Daoy (cell line): ENCODE results near the gene REPS2. TPM values are rescaled to one million over a fixed set of nuclear protein-coding genes. Genes with fewer than 3 reads are reported as not detected.

Experiments
- DNase-seq: peaks from one replicate; pipeline ENCODE4 v3.0.0-alpha.2; 2015; ENCODE audit warnings: low read depth
- total RNA-seq: library from RNA; depleted of rRNA; stranded (reverse); fragments of >200 nt; shearing (Covaris generic); gene quantifications from 2 replicates; pipeline ENCODE4 v1.2.3, GENCODE V29; 2014

The REPS2 gene
- total RNA-seq, 1 experiment from 2014 or later, result 0.97 TPM

DNA sequence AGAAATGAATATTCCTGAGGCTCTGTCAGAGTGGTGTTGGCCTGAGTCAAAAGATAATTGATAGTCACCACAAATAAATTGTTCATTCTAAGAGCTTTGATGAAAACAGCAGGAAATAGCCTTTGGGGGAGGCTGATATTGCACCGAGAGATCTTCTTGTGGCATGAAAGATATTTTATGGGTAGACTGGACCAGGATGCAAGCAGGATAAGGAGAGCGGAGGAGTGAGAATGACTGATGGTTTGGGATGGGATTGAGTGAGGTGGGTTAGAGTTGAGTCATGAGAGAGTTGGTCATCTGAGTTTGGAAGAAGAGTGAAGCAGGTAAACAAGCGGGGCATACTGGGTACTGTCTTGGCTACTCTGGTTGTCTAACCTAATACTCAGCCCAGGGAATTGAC lies 88.7 kb downstream of the REPS2 start:
- DNase-seq, result no peak

DNA sequence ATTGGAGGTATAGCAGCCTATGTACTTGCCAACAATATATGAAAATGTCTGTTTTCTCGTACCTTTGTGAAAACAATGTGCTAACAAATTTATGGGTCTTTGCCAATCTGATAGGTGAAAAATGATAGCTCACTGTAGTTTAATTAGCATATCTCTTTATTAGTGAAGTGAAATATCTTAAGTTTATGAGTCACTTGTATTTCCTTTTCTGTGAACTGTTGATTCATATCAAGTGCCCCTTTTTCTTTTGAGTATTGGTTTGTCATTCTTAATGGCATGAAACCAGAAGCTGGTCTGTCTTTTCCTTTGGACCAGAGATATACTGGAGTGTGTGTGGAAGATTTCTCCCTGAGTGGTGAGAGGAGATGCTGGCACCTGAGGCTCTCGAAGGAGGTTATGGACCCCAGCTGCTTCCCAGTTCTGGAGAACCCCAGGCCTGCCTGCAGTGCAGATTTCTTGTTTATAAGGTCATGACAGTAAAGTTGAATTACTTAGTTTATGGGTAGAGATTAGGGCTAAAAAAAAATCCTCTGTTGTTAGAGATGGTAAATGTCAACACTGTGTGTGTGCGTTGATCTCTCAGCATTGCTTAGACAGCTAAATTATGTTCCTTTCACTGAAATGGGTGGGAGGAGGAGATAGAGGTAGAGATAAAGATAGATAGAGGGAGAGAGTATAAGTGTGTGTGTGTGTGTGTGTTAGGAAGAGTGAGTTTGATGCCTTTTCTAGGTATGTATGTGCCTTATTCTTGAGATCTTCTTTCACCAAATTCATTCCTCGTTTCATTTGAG lies 89.9 kb downstream of the REPS2 start:
- DNase-seq, result no peak

DNA sequence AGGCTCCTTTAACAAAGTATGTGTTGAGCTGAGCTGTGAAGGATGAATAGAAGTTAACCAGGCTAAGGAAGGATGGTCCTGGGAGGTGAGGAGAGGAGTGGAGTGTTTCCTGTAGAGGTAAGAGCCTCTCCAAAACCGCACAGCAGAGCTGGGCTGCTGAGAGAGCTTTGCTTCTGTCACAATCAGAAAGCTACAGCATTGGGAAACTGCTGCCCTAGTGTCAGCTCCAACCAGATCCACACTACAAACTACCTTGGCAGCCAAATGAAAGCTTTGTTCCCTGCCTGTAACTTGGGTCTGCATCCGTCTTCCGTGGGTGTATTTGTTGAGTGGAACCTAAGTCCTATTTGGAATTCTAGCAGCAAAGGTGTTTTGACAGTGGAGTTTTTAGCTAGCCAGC lies 91.8 kb downstream of the REPS2 start:
- no peak for DNase-seq

DNA sequence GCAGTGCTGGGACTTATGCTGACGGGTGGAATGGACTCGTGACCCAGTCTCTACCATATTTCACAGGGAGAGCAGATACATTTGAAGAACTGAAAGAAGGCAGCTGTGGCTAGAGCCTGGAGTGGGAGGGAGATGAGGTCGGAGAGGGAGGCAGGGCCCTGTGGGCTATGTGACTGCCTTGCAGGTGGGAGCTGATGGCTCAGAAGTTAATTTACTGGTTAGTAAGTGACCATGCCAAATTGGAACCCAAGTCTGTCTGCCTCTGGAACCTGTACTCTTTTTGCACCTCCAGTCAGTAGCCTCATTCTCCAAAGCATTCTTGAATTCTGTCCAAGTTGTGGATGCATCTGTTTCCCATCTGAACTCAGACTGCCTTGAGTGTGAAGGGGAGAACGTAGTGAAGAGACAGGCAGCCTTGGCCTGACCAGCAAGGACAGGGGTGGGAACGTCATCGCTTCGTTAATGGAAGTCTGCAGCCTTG lies 92.3 kb downstream of the REPS2 start:
- DNase-seq, result no peak

DNA sequence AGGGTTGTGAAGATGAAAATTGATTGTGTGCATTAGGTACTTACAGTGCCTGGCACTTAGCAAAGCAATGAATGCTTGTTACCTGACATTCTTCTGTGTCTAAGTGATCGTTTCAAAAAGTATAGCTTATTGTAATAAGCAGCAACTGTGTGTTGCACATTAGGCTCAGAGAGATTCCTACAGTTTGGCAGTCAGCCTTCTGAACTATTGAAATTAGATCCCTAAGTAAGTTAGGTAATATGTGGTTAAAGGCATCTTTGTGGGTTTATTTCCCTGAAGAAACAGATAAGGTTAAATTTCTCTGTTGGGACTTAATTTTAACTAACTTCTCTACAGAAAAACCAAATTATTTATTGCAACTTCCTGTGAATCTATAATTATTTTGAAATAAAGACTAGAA lies 93.4 kb downstream of the REPS2 start:
- no peak for DNase-seq

DNA sequence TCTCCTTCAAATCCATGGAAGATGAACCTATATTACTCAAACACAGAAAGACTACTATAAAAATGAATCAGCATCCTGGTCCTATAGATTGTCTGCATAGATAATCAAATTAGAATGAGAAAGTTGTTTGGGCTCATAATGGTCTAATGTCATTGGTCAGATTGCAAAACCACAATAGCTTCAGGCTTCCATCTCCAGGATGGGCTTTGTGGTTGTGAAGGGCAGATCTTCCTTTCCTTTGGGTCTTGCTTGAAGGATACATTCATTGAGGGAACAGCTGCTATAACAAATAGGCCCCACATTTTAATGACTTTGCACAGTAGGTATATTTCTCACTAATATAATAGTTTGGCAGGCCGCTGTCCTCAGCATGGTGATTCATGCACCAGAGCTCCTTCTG lies 94.3 kb downstream of the REPS2 start:
- DNase-seq, result no peak

DNA sequence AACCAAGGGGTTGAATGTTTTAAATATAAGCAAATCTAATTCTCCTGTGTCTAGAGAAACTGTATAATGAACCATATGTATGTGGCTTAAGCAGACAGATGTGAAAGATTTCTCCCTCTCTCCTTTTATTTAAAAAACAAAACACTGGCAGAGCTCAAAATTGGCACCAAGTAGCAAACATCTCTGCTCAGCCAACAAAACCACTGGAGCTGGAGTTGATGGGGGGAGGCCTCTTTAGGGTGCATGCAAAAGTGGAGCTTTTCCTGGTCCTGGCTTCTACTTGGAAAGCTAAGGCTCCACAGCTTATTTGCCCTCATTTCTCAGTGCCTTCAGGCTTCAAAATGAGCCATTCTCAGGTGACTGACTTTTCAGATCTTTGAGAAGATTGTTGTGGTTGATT lies 95.6 kb downstream of the REPS2 start:
- no peak for DNase-seq

DNA sequence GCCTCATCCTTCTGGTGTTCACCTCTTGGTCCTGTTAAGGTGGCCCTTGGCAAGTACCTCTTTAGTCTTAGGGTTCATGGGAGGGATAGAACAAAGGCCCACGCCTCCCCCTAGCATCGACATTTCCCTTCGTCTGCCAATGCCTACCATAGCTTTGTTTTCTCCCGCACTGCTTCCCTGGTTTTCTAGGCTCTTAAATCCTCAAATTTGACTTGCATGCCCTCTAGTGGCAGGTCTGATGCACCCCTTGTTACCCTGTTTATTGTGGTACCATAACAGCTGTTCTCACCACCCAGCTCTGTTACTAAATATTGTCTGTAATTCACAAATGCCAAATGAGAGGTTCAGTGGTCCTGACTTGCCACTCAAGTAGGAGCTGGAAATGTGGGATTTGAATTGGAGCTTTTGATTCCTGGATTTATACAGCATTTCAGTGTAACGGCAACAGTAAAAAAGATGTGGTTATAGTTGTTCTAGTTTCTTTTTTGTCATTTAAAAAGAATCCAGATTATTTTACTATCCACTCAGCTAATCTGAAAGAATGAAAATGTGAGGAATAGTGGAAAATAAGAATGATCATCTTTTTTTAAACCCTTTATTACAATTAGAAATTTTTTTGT lies 100.1 kb downstream of the REPS2 start:
- peak; percentile 53 for DNase-seq

DNA sequence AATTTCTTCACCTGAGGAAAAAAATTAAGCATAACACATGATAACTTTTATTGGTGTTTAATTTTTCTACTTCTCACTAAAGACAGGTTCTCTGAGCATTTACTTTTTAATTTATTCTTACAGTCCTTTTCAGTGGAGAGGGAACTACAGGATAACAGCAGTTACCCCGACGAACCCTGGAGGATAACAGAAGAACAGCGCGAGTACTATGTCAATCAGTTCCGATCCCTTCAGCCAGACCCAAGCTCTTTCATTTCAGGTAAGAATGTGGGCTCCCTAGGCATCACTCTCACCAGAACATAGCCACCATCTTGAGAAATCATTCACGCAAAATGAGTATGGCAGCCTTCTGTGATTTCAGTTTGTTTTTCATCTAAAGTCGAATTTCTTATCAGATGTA lies 100.8 kb downstream of the REPS2 start:
- DNase-seq, result no peak

DNA sequence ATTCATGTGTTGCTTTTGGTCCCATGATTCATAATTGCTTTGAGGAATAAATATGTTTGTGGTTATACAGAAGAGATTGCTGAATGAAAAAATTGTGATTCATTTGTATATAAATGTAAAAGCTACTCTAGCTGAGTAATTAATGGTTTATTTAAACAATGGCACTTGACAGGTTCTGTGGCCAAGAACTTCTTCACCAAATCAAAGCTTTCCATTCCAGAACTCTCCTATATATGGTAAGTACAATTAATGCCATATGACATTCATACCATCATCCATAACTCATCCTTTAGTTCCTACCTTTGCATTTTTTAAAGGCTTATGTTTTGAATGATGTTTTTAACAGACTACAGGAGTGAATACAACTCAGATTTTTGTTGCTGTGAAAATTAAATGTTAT lies 105.8 kb downstream of the REPS2 start:
- no peak for DNase-seq

DNA sequence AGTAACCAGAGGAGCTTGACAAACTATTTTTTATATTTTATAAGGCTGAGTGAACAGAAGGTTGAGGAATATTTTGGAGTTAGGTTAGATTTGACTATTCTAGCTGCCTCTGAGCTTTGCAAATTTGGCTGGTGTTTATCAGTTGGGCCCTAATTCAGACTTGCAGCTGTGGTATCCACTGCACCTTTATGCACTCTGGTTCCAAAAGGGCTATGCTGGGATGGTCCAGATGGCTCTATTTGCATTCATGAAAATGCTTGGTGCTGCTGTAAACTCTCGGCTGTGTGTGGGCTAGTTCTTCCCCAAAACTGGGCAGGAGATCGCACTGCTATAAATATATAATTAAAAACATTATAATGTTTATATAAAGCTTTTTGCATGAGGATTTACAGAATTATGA lies 106.3 kb downstream of the REPS2 start:
- no peak for DNase-seq

DNA sequence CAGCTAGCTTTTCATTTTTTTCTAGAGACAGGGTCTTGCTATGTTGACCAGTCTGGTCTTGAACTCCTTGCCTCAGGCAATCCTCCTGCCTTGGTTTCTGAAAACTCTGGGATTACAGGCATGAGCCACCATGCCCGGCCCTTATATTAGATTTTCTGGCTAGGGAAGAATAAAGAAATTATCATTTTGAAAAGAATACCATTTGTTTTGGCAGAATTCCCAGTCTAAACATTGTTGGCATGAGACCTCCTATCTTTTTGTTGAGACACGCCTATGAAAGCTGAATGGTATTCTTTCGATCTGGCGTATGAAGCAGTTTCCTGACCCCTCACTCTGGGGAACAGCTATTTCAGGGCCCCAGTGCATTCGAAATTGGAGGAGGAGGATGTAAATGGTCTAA lies 107.0 kb downstream of the REPS2 start:
- DNase-seq, result no peak

DNA sequence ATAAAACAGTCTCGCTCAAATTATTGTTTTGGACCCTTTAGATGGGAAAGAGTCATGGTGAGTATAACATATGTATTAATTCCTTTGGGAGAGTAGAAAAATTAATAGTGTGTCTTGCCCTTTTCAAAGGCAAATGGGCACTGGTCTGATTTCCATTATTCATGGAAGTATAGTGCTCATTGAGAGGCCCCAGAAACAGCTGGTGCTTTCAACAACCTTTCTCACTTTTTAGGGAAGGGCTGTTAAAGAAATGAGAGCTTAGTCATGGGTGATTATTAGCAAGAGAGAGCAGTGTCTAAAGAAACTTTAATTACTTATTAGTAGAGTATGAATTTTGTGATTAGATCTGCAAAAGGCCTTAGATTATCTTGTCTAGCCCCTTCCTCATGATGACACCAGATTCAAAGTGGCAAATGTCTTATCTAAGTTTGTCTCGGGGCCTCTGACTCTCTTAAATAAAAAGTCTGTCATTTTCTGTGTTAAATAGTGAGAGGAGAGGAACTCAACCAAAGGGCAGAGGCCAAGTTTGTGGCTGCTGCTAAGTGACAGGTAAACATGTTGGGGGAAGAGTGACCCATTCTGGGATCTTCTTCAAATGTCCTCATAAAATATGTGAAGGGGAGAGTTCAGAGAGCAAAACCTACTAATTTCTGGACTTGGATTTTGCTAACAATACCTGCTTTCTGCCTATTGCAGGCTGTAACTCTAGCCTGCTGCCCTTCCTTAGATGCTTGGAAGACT lies 110.6 kb downstream of the REPS2 start:
- DNase-seq, result no peak

DNA sequence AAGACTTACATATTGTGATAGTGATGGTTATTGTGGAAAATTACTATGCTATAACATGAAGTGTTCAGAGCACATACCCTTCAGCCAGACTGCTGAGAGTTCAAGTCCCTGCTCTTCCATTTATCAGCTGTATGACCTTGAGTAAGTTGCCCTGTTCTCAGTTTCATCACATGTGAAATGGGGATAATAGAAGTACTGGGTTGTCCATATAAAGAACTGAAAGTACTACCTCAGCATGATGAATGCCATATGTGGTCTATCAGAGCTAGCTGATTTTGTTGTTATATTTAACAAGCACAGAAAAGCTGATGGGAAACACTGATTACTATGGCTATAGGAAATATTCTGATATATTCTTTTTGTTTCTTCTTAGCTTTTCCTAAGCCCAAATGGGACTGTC lies 115.6 kb downstream of the REPS2 start:
- DNase-seq, result no peak

DNA sequence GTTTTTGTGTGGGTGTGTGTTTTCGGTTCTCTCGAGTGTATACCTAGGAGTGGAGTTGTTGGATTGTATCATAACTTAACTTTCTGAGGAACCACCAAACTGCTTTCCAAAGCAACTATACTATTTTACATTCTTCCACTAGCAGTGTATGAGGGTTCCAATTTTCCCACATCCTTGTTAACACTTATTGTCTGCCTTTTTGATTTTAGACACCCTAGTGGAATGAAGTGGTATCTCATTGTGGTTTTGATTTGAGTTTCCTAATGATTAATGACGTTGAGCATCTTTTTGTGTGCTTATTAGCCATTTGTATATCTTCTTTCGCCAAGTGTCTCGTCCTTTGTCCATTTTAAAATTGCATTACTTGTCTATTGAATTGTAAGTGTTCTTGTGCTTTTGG lies 118.6 kb downstream of the REPS2 start:
- no peak for DNase-seq

DNA sequence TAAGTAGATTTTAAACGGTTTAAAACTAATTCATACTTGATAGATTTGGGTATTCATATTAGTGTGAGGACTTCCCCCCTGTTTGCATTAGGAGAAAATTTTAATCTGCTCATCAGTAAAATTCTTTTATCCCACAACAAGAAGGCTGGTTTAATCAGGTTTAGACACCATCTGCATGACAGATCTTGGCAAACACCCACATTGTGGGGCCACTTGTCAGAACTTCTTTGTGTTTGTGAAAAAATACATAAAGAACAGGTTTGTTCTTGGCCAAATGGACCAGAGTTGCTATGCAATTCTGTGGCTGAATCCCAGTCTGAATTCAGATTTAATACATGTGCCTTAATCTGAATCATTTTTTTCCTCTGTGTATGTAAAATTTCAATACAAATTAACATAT lies 121.1 kb downstream of the REPS2 start:
- DNase-seq, result no peak

DNA sequence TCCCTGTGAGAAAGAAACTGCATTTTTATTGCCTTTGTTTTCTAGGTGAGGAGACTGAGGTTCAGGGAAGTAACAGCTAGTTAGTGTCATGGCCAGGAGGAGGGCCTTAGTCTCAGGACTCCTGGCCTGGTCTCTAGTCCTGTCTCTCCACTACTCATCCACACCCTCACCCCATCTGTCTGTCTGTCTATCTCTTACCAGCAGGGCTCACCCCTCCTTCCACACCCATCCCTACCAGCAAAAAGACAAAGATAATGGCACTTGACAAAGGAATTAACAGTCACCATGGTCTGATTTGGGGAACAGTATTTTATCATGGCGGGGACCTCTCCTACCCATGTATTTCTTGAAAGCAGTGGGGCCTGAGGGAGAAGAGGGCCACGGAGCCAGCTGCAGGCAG lies 125.8 kb downstream of the REPS2 start:
- no peak for DNase-seq

DNA sequence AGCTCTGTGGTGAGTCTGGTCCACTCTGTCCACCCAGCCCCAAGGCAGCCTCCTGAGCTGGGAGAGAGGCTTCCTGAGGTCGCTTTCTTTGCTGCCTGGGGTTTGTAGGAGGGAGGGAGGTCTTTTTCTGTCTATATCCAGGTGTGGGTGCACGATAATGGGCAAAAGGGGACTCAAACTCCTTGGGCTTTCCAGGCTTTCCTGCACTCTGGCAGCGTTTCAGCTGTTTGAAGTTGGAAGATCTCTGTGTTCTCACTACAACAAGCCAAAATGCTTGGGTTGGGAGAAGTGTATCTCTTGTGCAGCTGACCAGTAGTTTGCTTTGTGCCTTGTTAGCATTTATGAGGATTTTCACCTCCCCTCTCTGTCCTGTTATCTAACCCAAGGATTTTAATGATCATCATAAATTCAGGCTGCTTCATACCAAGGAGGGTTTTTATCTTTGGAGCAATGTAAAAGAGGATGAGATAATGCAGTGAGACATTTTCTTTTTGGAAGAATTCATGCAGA lies 126.3 kb downstream of the REPS2 start:
- DNase-seq, result no peak

DNA sequence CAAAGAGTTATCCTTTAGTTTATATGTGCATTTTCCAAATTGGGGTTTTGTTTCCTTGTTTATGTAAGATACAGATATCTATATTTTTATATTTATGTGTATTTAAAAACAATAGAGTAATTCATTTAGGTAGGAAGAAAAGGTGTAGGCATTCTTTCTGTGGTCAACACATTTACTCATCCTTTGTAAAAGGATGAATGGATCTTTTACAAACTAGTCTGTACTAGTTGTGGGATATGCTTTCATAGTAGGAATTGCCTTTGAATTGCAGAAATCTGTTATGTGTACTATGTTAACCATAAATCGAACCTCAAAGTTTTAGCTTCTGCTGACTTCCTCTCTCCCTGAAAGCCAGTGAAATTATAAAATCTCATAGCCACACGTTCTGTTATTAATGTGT lies 128.5 kb downstream of the REPS2 start:
- no peak for DNase-seq

DNA sequence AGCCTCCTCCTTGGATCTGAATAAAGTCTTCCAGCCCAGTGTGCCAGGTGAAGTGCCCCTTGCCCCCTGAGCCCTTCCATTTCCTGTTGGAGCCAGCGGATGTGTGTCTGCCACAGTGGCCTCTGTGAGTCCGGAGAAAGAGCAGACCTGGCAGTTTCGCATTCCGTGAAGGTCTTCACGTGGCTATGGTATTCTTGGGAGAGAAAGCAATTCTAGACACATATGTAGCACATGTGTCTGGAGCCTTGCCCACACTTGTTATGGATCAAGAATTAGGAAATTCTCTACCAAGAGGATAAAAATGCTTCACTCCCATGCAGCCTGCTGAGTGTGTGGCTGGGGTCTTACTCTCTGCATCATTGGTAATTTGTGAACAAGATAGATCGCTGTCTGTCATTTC lies 130.9 kb downstream of the REPS2 start:
- no peak for DNase-seq

DNA sequence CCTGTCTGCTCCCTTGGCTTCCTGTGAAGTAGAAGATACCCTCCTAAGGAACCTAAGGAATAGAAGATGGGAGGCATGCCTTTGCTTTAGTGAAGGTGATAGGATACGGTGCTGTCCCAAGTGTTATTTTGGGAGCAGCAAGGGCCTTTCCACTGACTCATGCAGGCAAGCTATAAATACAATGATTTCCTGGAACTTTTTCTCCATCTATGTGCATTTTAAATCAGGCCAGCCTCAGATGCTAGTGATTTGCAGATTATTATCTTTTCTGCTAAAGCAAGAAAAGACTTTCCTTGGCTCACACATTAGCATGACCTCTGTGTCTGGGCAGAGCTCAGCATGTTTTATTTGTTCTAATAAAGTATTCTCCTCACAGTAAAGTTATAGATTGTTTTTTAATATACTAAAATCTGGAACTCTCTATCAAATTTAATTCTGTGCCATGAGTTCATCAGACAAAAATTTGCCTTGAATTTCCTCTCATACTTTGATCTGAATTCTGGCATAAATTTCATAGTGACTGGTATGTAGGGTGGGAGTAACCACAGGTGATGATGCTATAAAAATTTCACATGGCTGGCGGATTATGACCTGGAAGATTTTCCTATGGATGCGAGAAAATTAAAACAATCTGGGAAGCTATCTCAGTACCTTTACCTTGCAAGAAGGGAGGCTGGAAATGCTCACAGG lies 131.7 kb downstream of the REPS2 start:
- DNase-seq, result peak; percentile 11

DNA sequence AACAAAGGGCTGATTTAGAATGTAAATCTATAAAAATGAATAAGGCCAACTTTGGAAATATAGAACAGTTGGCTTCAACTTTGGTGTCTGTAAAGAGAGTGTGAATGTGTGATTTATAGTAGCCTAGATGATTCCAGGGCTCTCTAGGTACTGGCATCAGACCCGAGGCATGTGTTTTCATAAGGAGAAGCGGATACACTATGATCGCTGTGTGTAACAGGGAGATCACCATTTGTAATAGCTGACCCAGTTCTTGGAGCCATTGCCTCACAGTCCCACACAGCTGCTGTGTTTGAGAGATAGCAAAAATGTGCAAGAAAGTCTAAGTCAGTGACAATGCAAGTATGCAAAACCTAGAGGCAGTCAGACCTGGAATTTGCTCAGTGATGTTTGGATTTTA lies 135.1 kb downstream of the REPS2 start:
- DNase-seq, result no peak
